Fibroblast of lung (primary cell): Measurements from ENCODE around the gene BMP6. TPM values are rescaled to one million over a fixed set of nuclear protein-coding genes. Genes with fewer than 3 reads are reported as not detected.

ENCODE experiments used
- DNase-seq, 2 donors: peaks; one replicate each; pipeline versions ENCODE4 v3.0.0 to v3.0.0-alpha.2; 2010; ENCODE audit warnings: low read depth in 2 of 2
- H2AFZ ChIP-seq: 2 replicates; pipeline ENCODE4 v1.5.1; 2012; ENCODE audit warnings: low read length, control low read depth, inconsistent platforms
- H3K27ac ChIP-seq: 2 replicates; pipeline ENCODE4 v1.5.1; 2011; ENCODE audit warnings: low read length, control low read depth; ENCODE audit not compliant: insufficient read depth
- H3K27me3 ChIP-seq: 2 replicates; pipeline ENCODE4 v1.5.1; 2011; ENCODE audit warnings: mild to moderate bottlenecking, low read length; ENCODE audit not compliant: control insufficient read depth, insufficient read depth
- H3K36me3 ChIP-seq: 2 replicates; pipeline ENCODE4 v1.5.1; 2011; ENCODE audit warnings: low read length; ENCODE audit not compliant: control insufficient read depth, insufficient read depth
- H3K4me1 ChIP-seq: 2 replicates; pipeline ENCODE4 v1.5.1; 2011; ENCODE audit warnings: low read length; ENCODE audit not compliant: control insufficient read depth, insufficient read depth; ENCODE audit errors: extremely low read depth
- H3K4me2 ChIP-seq: 2 replicates; pipeline ENCODE4 v1.5.1; 2011; ENCODE audit warnings: low read length, control low read depth; ENCODE audit not compliant: insufficient read depth; ENCODE audit errors: extremely low read depth
- H3K4me3 ChIP-seq, 4 experiments: fragments of 200-600 bp in 1 of 4; sonication (generic) in 1 of 4; replicated peaks in 1 of 4; 2 replicates each; pipeline ENCODE4 v1.5.1; 2011 to 2016; ENCODE audit warnings: low read length in 4 of 4, low read depth in 3 of 4, mild to moderate bottlenecking in 3 of 4, control low read depth in 2 of 4, inconsistent platforms in 1 of 4, mixed read lengths in 1 of 4; ENCODE audit not compliant: insufficient read depth in 1 of 4; ENCODE audit errors: control extremely low read depth in 1 of 4
- H3K79me2 ChIP-seq: 2 replicates; pipeline ENCODE4 v1.5.1; 2012; ENCODE audit warnings: mild to moderate bottlenecking, low read length, inconsistent platforms; ENCODE audit not compliant: control insufficient read depth, insufficient read depth
- H3K9ac ChIP-seq: 2 replicates; pipeline ENCODE4 v1.5.1; 2011; ENCODE audit warnings: mild to moderate bottlenecking, low read length, control low read depth; ENCODE audit not compliant: insufficient read depth
- H3K9me3 ChIP-seq: 2 replicates; pipeline ENCODE4 v1.5.1; 2012; ENCODE audit warnings: low read depth, low read length; ENCODE audit not compliant: control insufficient read depth, insufficient read depth
- H4K20me1 ChIP-seq: 2 replicates; pipeline ENCODE4 v1.5.1; 2011; ENCODE audit warnings: low read length; ENCODE audit not compliant: control insufficient read depth, insufficient read depth; ENCODE audit errors: extremely low read depth
- EZH2 ChIP-seq: IDR thresholded peaks from 2 replicates; pipeline ENCODE4 v1.5.1; 2012; ENCODE audit warnings: low read length, control low read depth, mild to moderate bottlenecking; ENCODE audit errors: missing control alignments
- polyA plus RNA-seq, 2 donors: library from polyadenylated mRNA; depleted of rRNA in 1 of 2; stranded (reverse) in 1 of 2; unstranded in 1 of 2; fragments of >200 nt; gene quantifications; 2 replicates each; pipeline ENCODE4 v1.2.1, GENCODE V29; 2011 to 2012; ENCODE audit warnings: missing spikeins in 1 of 2
- total RNA-seq: library from RNA; depleted of rRNA; stranded (reverse); fragments of >200 nt; gene quantifications from 2 replicates; pipeline ENCODE4 v1.2.1, GENCODE V29; 2014
- TF ChIP-seq, protein P1 (sequence below), 2 donors: IDR thresholded peaks in 1 of 2; conservative IDR thresholded peaks in 1 of 2; 1 replicate in 1 of 2; 2 replicates in 1 of 2; pipeline ENCODE4 v1.5.1; 2011 to 2012; ENCODE audit warnings: low read length in 2 of 2, control low read depth in 1 of 2, inconsistent platforms in 1 of 2, low read depth in 1 of 2, mild to moderate bottlenecking in 1 of 2

BMP6 gene
- total and polyA plus RNA-seq, 2 donors (not counting 1 experiment from before 2014, with no cell fraction given) = under 0.01 to 0.20 TPM

- Histone ChIP-seq H4K20me1 (no peaks in the 10 kb centered on the region), H3K4me2 (no peak overlapping the region), H3K9ac (no peak overlapping the region), H3K36me3 (no peaks in the 10 kb centered on the region), H2AFZ (no peak overlapping the region), H3K4me1 (no peaks in the 10 kb centered on the region), H3K79me2 (no peaks in the 10 kb centered on the region), H3K27me3 (peaks cover 5% of the 10 kb centered on the region), H3K9me3 (no peaks in the 10 kb centered on the region), H3K27ac (no peak overlapping the region), H3K4me3 (no peak overlapping the region)
- no peak for DNase-seq
- TF ChIP-seq, protein P1, sequence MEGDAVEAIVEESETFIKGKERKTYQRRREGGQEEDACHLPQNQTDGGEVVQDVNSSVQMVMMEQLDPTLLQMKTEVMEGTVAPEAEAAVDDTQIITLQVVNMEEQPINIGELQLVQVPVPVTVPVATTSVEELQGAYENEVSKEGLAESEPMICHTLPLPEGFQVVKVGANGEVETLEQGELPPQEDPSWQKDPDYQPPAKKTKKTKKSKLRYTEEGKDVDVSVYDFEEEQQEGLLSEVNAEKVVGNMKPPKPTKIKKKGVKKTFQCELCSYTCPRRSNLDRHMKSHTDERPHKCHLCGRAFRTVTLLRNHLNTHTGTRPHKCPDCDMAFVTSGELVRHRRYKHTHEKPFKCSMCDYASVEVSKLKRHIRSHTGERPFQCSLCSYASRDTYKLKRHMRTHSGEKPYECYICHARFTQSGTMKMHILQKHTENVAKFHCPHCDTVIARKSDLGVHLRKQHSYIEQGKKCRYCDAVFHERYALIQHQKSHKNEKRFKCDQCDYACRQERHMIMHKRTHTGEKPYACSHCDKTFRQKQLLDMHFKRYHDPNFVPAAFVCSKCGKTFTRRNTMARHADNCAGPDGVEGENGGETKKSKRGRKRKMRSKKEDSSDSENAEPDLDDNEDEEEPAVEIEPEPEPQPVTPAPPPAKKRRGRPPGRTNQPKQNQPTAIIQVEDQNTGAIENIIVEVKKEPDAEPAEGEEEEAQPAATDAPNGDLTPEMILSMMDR (conservative IDR thresholded peaks at IDR 0.05 in 1 of 2, IDR thresholded peaks at IDR 0.05 in 1 of 2; ENCODE audit: low read depth in 1 of 2, low read length in 2 of 2) = no peak
- TF ChIP-seq EZH2 = no peak
Observed at GRCh38 chr6:7681449-7681848, 44.5 kb upstream of the BMP6 start.

DNA sequence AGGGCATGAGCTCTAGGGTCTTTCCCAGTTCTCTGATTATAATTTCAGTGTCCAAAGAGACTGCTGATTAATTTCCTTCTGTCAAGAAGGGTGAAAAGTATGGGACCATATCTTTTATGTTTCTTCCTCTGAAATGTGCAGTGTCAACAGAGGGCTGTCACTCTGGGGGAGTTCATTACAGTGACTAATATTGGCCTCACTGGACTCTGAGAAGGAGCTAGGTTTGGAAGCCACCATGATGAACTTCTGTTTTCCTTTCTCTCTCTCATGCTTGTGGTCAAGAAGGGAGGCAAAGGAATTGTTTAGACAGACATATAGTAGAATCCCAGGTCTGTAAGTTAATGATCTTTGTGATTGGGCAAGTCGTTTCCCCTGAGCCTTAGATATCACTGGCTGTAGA lies 41.8 kb upstream of the BMP6 start:
- no peaks in the 10 kb centered on the region for H3K79me2 ChIP-seq
- no peaks in the 10 kb centered on the region for H3K9me3 ChIP-seq
- no peaks in the 10 kb centered on the region for H4K20me1 ChIP-seq
- H3K4me3 ChIP-seq = no peak overlapping the region
- no peak overlapping the region for H3K9ac ChIP-seq
- TF ChIP-seq EZH2 = no peak
- TF ChIP-seq, protein P1 (conservative IDR thresholded peaks at IDR 0.05 in 1 of 2, IDR thresholded peaks at IDR 0.05 in 1 of 2; ENCODE audit: low read depth in 1 of 2, low read length in 2 of 2) = no peak
- no peak for DNase-seq
- H3K4me2 ChIP-seq = no peak overlapping the region
- H3K27me3 ChIP-seq = peaks cover 7% of the 10 kb centered on the region
- no peak overlapping the region for H3K27ac ChIP-seq
- H3K36me3 ChIP-seq = no peaks in the 10 kb centered on the region
- H2AFZ ChIP-seq = no peak overlapping the region
- no peaks in the 10 kb centered on the region for H3K4me1 ChIP-seq

- H3K36me3 ChIP-seq = no peaks in the 10 kb centered on the region
- H4K20me1 ChIP-seq = no peaks in the 10 kb centered on the region
- H3K4me1 ChIP-seq = no peaks in the 10 kb centered on the region
- H3K27ac ChIP-seq = no peak overlapping the region
- H3K27me3 ChIP-seq = peaks cover 4% of the 10 kb centered on the region
- no peaks in the 10 kb centered on the region for H3K9me3 ChIP-seq
- H3K4me2 ChIP-seq = no peak overlapping the region
- no peaks in the 10 kb centered on the region for H3K79me2 ChIP-seq
- DNase-seq = no peak
- no peak overlapping the region for H3K9ac ChIP-seq
- H2AFZ ChIP-seq = no peak overlapping the region
- TF ChIP-seq, protein P1 (conservative IDR thresholded peaks at IDR 0.05 in 1 of 2, IDR thresholded peaks at IDR 0.05 in 1 of 2; ENCODE audit: low read depth in 1 of 2, low read length in 2 of 2) = no peak
- no peak for TF ChIP-seq EZH2
- H3K4me3 ChIP-seq = no peak overlapping the region
Observed at GRCh38 chr6:7684843-7685242, 41.1 kb upstream of the BMP6 start.
